KMS-11 (cell line): ENCODE measurements around the gene SS18.

ENCODE experiments used
- H2AFZ ChIP-seq: fragments of 200-600 bp; sonication (generic); 2 replicates; pipeline ENCODE4 v1.6.1; 2016; ENCODE audit warnings: antibody characterized with exemption, mixed run types, low read depth
- H3K27ac ChIP-seq: fragments of 200-600 bp; sonication (generic); 2 replicates; pipeline ENCODE4 v1.6.1; 2016; ENCODE audit warnings: mild to moderate bottlenecking, mixed run types
- H3K27me3 ChIP-seq: fragments of 200-600 bp; sonication (generic); 2 replicates; pipeline ENCODE4 v1.6.1; 2017; ENCODE audit warnings: mild to moderate bottlenecking, low read depth, mixed run types, moderate library complexity; ENCODE audit not compliant: insufficient read depth
- H3K36me3 ChIP-seq: fragments of 200-600 bp; sonication (generic); 2 replicates; pipeline ENCODE4 v1.6.1; 2017; ENCODE audit warnings: mild to moderate bottlenecking, mixed run types; ENCODE audit not compliant: insufficient read depth
- H3K4me1 ChIP-seq: fragments of 200-600 bp; sonication (generic); 2 replicates; pipeline ENCODE4 v1.6.1; 2016; ENCODE audit warnings: mild to moderate bottlenecking, low read depth, mixed run types; ENCODE audit not compliant: poor library complexity, severe bottlenecking
- H3K4me2 ChIP-seq: fragments of 200-600 bp; sonication (generic); 2 replicates; pipeline ENCODE4 v1.7.0; 2016; ENCODE audit warnings: mild to moderate bottlenecking, mixed run types
- H3K4me3 ChIP-seq: fragments of 200-600 bp; sonication (generic); IDR thresholded peaks from 2 replicates; pipeline ENCODE4 v1.6.1; 2017; ENCODE audit warnings: low read depth, low read length, mixed read lengths; ENCODE audit not compliant: insufficient read depth
- H3K79me2 ChIP-seq: fragments of 200-600 bp; sonication (generic); 2 replicates; pipeline ENCODE4 v1.6.1; 2016; ENCODE audit warnings: low read depth, mixed run types; ENCODE audit not compliant: insufficient read depth
- H3K9ac ChIP-seq: fragments of 200-600 bp; sonication (generic); 2 replicates; pipeline ENCODE4 v1.6.1; 2016; ENCODE audit warnings: mild to moderate bottlenecking, mixed run types
- H4K20me1 ChIP-seq: fragments of 200-600 bp; sonication (generic); 2 replicates; pipeline ENCODE4 v1.6.1; 2016; ENCODE audit warnings: mild to moderate bottlenecking, mixed run types; ENCODE audit not compliant: insufficient read depth
- CTCF ChIP-seq: fragments of 200-600 bp; sonication (generic); conservative IDR thresholded peaks from 2 replicates; pipeline ENCODE4 v1.6.1; 2017; ENCODE audit warnings: low read depth, mild to moderate bottlenecking, antibody characterized with exemption, low read length, moderate library complexity, mixed read lengths

The SS18 gene

GRCh38 chr18:26003817-26004216, 86.6 kb downstream of the SS18 start:
- H2AFZ ChIP-seq = no peak overlapping the region
- H3K36me3 ChIP-seq = no peaks in the 10 kb centered on the region
- H3K9ac ChIP-seq = no peak overlapping the region
- peaks cover 15% of the 10 kb centered on the region for H3K4me1 ChIP-seq
- H3K4me2 ChIP-seq = no peak overlapping the region
- TF ChIP-seq CTCF = no peak
- H3K4me3 ChIP-seq = no peak overlapping the region
- no peaks in the 10 kb centered on the region for H4K20me1 ChIP-seq
- no peaks in the 10 kb centered on the region for H3K27me3 ChIP-seq
- H3K27ac ChIP-seq = no peak overlapping the region
- H3K79me2 ChIP-seq = no peaks in the 10 kb centered on the region

GRCh38 chr18:26003356-26003755, 87.1 kb downstream of the SS18 start:
- Histone ChIP-seq H4K20me1 (no peaks in the 10 kb centered on the region), H3K4me3 (no peak overlapping the region), H3K36me3 (no peaks in the 10 kb centered on the region), H3K27me3 (no peaks in the 10 kb centered on the region), H3K27ac (no peak overlapping the region), H3K79me2 (no peaks in the 10 kb centered on the region), H2AFZ (no peak overlapping the region), H3K4me1 (peaks cover 15% of the 10 kb centered on the region), H3K9ac (no peak overlapping the region), H3K4me2 (no peak overlapping the region)
- no peak for TF ChIP-seq CTCF

- Histone ChIP-seq H3K36me3 (no peaks in the 10 kb centered on the region), H3K79me2 (no peaks in the 10 kb centered on the region), H3K4me1 (peaks cover 15% of the 10 kb centered on the region), H3K4me3 (no peak overlapping the region), H3K27me3 (no peaks in the 10 kb centered on the region), H2AFZ (no peak overlapping the region), H4K20me1 (no peaks in the 10 kb centered on the region), H3K9ac (no peak overlapping the region), H3K4me2 (no peak overlapping the region; the same call in 1 of the 2 replicates), H3K27ac (no peak overlapping the region)
- TF ChIP-seq CTCF = no peak
These were observed 88.0 kb downstream of the SS18 start for GRCh38 chr18:26002375-26002910.

GRCh38 chr18:25998461-25998860, 92.0 kb downstream of the SS18 start:
- Histone ChIP-seq H3K79me2 (no peaks in the 10 kb centered on the region), H4K20me1 (no peaks in the 10 kb centered on the region), H3K27ac (no peak overlapping the region), H2AFZ (no peak overlapping the region), H3K27me3 (no peaks in the 10 kb centered on the region), H3K36me3 (no peaks in the 10 kb centered on the region), H3K4me3 (no peak overlapping the region), H3K4me1 (peaks cover 15% of the 10 kb centered on the region), H3K9ac (no peak overlapping the region), H3K4me2 (no peak overlapping the region)
- TF ChIP-seq CTCF = no peak
